ENCODE results near the gene XPC. TPM values are rescaled to one million over a fixed set of nuclear protein-coding genes. Genes with fewer than 3 reads are reported as not detected.
A peak's percentile ranks its signal among the peaks of the same experiment; 100 is the strongest.

XPC gene
- total and polyA plus RNA-seq, 2 experiments from 2014 or later, result 27.3 to 29.5 TPM

- H3K9me2 ChIP-seq (replicated peaks; ENCODE audit: insufficient read depth), result no peaks in the 10 kb centered on the region
- H2AFZ ChIP-seq, result no peak overlapping the region
- peaks cover 22% of the 10 kb centered on the region for H3K4me1 ChIP-seq (ENCODE audit: insufficient read depth)
- no peaks in the 10 kb centered on the region for H3K36me3 ChIP-seq (replicated peaks; ENCODE audit: insufficient read depth, low read depth)
- no peaks in the 10 kb centered on the region for H3K9me3 ChIP-seq (ENCODE audit: low read depth)
- H3K4me3 ChIP-seq, result no peak overlapping the region
- DNase-seq (ENCODE audit: low spot score), result no peak
- H3K4me2 ChIP-seq, result no peak overlapping the region
- H3K27ac ChIP-seq, result no peak overlapping the region
- H4K20me1 ChIP-seq (ENCODE audit: insufficient read depth, poor library complexity, severe bottlenecking), result no peaks in the 10 kb centered on the region
- H3K79me2 ChIP-seq, result no peaks in the 10 kb centered on the region
- H3K27me3 ChIP-seq, result no peaks in the 10 kb centered on the region
- no peak for TF ChIP-seq EZH2phosphoT487 (IDR thresholded peaks at IDR 0.05; ENCODE audit: low read depth, severe bottlenecking, unreplicated experiment)
- TF ChIP-seq CTCF (IDR thresholded peaks at IDR 0.05; ENCODE audit: poor library complexity), result no peak
- no peak for TF ChIP-seq EZH2 (IDR thresholded peaks at IDR 0.05; ENCODE audit: borderline replicate concordance)
- 92% methylated on average over 5 of the region's 5 CpGs for WGBS (ENCODE audit: low lambda C conversion rate, missing lambda C conversion rate)
Observed at GRCh38 chr3:14147066-14147435, 31.4 kb downstream of the XPC start.

- Histone ChIP-seq H3K27me3 (no peaks in the 10 kb centered on the region), H3K36me3 (replicated peaks; ENCODE audit: insufficient read depth, low read depth) (no peaks in the 10 kb centered on the region), H3K4me3 (no peak overlapping the region), H4K20me1 (ENCODE audit: insufficient read depth, poor library complexity, severe bottlenecking) (no peaks in the 10 kb centered on the region), H2AFZ (no peak overlapping the region), H3K9me3 (ENCODE audit: low read depth) (no peaks in the 10 kb centered on the region), H3K4me2 (no peak overlapping the region), H3K27ac (no peak overlapping the region), H3K4me1 (ENCODE audit: insufficient read depth) (peaks cover 22% of the 10 kb centered on the region), H3K9me2 (replicated peaks; ENCODE audit: insufficient read depth) (no peaks in the 10 kb centered on the region), H3K79me2 (no peaks in the 10 kb centered on the region)
- DNase-seq (ENCODE audit: low spot score), result no peak
- TF ChIP-seq EZH2 (IDR thresholded peaks at IDR 0.05; ENCODE audit: borderline replicate concordance) (no peak), CTCF (IDR thresholded peaks at IDR 0.05; ENCODE audit: poor library complexity) (no peak), EZH2phosphoT487 (IDR thresholded peaks at IDR 0.05; ENCODE audit: low read depth, severe bottlenecking, unreplicated experiment) (no peak)
- WGBS (ENCODE audit: low lambda C conversion rate, missing lambda C conversion rate), result 97% methylated on average over 10 of the region's 10 CpGs
Observed at GRCh38 chr3:14146381-14147065, 31.9 kb downstream of the XPC start.

GRCh38 chr3:14145670-14146380 is 32.6 kb downstream of the XPC start:
- H3K27me3 ChIP-seq, result no peaks in the 10 kb centered on the region
- H3K79me2 ChIP-seq, result no peaks in the 10 kb centered on the region
- TF ChIP-seq EZH2 (IDR thresholded peaks at IDR 0.05; ENCODE audit: borderline replicate concordance) (no peak), CTCF (IDR thresholded peaks at IDR 0.05; ENCODE audit: poor library complexity) (no peak), EZH2phosphoT487 (IDR thresholded peaks at IDR 0.05; ENCODE audit: low read depth, severe bottlenecking, unreplicated experiment) (no peak)
- no peaks in the 10 kb centered on the region for H3K9me3 ChIP-seq (ENCODE audit: low read depth)
- H3K4me1 ChIP-seq (ENCODE audit: insufficient read depth), result peaks cover 22% of the 10 kb centered on the region
- peak overlapping the region; percentile 95 for H3K27ac ChIP-seq
- WGBS (ENCODE audit: low lambda C conversion rate, missing lambda C conversion rate), result 90% methylated on average over 10 of the region's 10 CpGs
- no peaks in the 10 kb centered on the region for H3K9me2 ChIP-seq (replicated peaks; ENCODE audit: insufficient read depth)
- no peak overlapping the region for H3K4me2 ChIP-seq
- no peaks in the 10 kb centered on the region for H4K20me1 ChIP-seq (ENCODE audit: insufficient read depth, poor library complexity, severe bottlenecking)
- no peak overlapping the region for H2AFZ ChIP-seq
- H3K36me3 ChIP-seq (replicated peaks; ENCODE audit: insufficient read depth, low read depth), result no peaks in the 10 kb centered on the region
- no peak for DNase-seq (ENCODE audit: low spot score)
- no peak overlapping the region for H3K4me3 ChIP-seq

Data from hepatocyte (in vitro differentiated cells).